Activated naive CD8-positive, alpha-beta T cell treated with anti-CD3 and anti-CD28 coated beads for 36 hours (primary cell): ENCODE measurements around the gene SDK1. TPM values are rescaled to one million over a fixed set of nuclear protein-coding genes. Genes with fewer than 3 reads are reported as not detected.
"Not testable (repeated sequence)": the region's sequence is repeated elsewhere in the genome, so short reads cannot be mapped to it uniquely, and the experiment has no call there.

Source experiments
- DNase-seq: peaks from one replicate; pipeline ENCODE4 v3.0.0; 2021
- H3K27ac Mint-ChIP-seq: one replicate; pipeline ENCODE4 v1.8.0; 2022; ENCODE audit warnings: mild to moderate bottlenecking, moderate library complexity, mixed read lengths
- H3K27me3 Mint-ChIP-seq: one replicate; pipeline ENCODE4 v1.8.0; 2022; ENCODE audit warnings: mild to moderate bottlenecking, mixed read lengths
- H3K36me3 Mint-ChIP-seq: one replicate; pipeline ENCODE4 v1.8.0; 2021; ENCODE audit warnings: mild to moderate bottlenecking, mixed read lengths
- H3K4me1 Mint-ChIP-seq: one replicate; pipeline ENCODE4 v1.8.0; 2021; ENCODE audit warnings: mixed read lengths
- H3K4me3 Mint-ChIP-seq: one replicate; pipeline ENCODE4 v1.8.0; 2022; ENCODE audit warnings: mild to moderate bottlenecking, moderate library complexity, mixed read lengths
- H3K9me3 Mint-ChIP-seq: one replicate; pipeline ENCODE4 v1.8.0; 2022; ENCODE audit warnings: mixed read lengths
- total RNA-seq, 2 experiments: library from RNA; stranded (reverse); gene quantifications; one replicate each; pipeline ENCODE4 v1.2.3, GENCODE V29; 2021

SDK1 gene
- total RNA-seq, 2 experiments from 2014 or later, result 0.49 to 0.54 TPM

DNA sequence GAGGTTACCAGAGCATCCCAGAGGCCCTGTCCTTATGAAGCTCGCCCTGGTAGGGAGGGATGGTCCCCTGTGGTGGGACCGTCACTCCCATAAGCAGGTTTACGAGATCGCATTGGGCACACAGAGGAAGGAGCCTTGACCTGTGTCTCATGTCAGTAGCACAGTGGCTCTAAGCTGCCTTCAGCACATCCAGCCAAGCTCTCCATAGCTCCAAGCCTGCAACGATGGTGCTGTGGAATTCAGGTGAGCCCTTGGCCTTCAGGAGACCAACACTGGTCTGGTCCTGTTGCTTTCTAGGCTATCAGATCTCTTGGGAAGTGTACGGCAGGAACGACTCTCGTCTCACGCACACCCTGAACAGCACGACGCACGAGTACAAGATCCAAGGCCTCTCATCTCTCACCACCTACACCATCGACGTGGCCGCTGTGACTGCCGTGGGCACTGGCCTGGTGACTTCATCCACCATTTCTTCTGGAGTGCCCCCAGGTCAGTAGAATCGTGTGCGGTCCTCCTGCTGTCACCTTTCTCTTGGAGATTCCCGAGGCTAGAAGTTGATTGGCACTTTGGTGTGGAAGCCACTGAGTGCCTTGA lies 775.7 kb downstream of the SDK1 start:
- H3K9me3 Mint-ChIP-seq, result no peaks in the 10 kb centered on the region
- no peak for DNase-seq
- no peaks in the 10 kb centered on the region for H3K4me1 Mint-ChIP-seq

GRCh38 chr7:4077980-4078379 lies 776.9 kb downstream of the SDK1 start:
- H3K4me3 Mint-ChIP-seq, result no peak overlapping the region
- H3K27me3 Mint-ChIP-seq, result no peaks in the 10 kb centered on the region
- H3K9me3 Mint-ChIP-seq, result no peaks in the 10 kb centered on the region
- H3K36me3 Mint-ChIP-seq, result no peaks in the 10 kb centered on the region
- H3K27ac Mint-ChIP-seq, result no peak overlapping the region
- no peak for DNase-seq
- no peaks in the 10 kb centered on the region for H3K4me1 Mint-ChIP-seq

More for the DNA sequence above, 775.7 kb downstream of the SDK1 start:
- no peaks in the 10 kb centered on the region for H3K27me3 Mint-ChIP-seq
- H3K4me3 Mint-ChIP-seq, result no peak overlapping the region
- H3K27ac Mint-ChIP-seq, result no peak overlapping the region
- H3K36me3 Mint-ChIP-seq, result no peaks in the 10 kb centered on the region

DNA sequence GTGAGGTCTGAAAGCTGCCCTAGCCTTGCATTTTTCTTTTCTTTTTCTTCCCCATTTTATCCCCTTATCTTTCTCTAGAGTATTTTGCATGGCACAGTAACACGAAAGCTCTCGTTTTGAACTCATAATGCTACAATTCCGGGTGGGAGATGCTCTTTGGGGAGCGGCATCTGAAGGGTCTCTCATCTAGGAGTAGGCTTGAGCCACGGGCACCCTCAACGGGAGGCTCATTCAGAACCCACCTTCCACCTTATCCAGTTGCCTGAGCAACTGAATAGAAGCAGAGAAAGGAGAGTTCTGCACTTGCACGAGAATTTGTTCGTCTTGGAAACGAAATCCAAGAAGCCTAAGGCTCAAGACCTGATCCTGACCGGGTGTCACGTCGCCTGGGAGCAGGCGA lies 777.5 kb downstream of the SDK1 start:
- H3K9me3 Mint-ChIP-seq, result no peaks in the 10 kb centered on the region
- H3K36me3 Mint-ChIP-seq, result no peaks in the 10 kb centered on the region
- no peaks in the 10 kb centered on the region for H3K27me3 Mint-ChIP-seq
- DNase-seq, result no peak
- H3K4me3 Mint-ChIP-seq, result no peak overlapping the region
- H3K4me1 Mint-ChIP-seq, result no peaks in the 10 kb centered on the region
- no peak overlapping the region for H3K27ac Mint-ChIP-seq

DNA sequence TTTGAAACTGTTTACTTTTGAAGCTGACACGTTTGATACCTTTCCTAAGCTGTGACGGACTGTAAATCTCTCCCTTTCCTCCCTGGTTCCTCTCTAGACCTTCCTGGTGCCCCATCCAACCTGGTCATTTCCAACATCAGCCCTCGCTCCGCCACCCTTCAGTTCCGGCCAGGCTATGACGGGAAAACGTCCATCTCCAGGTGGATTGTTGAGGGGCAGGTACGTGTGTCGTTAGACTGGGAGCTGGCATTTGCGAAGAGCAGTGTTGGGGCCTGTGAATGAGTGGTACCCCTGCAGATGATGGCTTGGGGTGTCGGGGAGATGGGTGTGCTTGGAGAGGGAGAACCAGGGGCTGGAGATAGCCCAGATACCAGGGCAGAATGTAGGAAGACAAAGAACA lies 778.3 kb downstream of the SDK1 start:
- DNase-seq, result no peak
- no peak overlapping the region for H3K27ac Mint-ChIP-seq
- H3K9me3 Mint-ChIP-seq, result no peaks in the 10 kb centered on the region
- no peaks in the 10 kb centered on the region for H3K4me1 Mint-ChIP-seq
- no peaks in the 10 kb centered on the region for H3K36me3 Mint-ChIP-seq
- H3K4me3 Mint-ChIP-seq, result no peak overlapping the region
- no peaks in the 10 kb centered on the region for H3K27me3 Mint-ChIP-seq

GRCh38 chr7:4079956-4080355 lies 778.9 kb downstream of the SDK1 start:
- Mint-ChIP-seq H3K27ac (no peak overlapping the region), H3K4me3 (no peak overlapping the region), H3K27me3 (no peaks in the 10 kb centered on the region), H3K4me1 (no peaks in the 10 kb centered on the region), H3K9me3 (no peaks in the 10 kb centered on the region), H3K36me3 (no peaks in the 10 kb centered on the region)
- DNase-seq, result no peak

GRCh38 chr7:4080954-4081353 lies 779.9 kb downstream of the SDK1 start:
- DNase-seq, result no peak
- Mint-ChIP-seq H3K27ac (no peak overlapping the region), H3K27me3 (no peaks in the 10 kb centered on the region), H3K9me3 (no peaks in the 10 kb centered on the region), H3K36me3 (no peaks in the 10 kb centered on the region), H3K4me3 (no peak overlapping the region), H3K4me1 (peaks cover 2% of the 10 kb centered on the region)

- no peaks in the 10 kb centered on the region for H3K27me3 Mint-ChIP-seq
These were observed 782.5 kb downstream of the SDK1 start for GRCh38 chr7:4083513-4083912.

GRCh38 chr7:4084271-4084670 lies 783.2 kb downstream of the SDK1 start:
- Mint-ChIP-seq H3K27ac (no peak overlapping the region), H3K9me3 (no peaks in the 10 kb centered on the region), H3K27me3 (no peaks in the 10 kb centered on the region), H3K4me1 (peaks cover 7% of the 10 kb centered on the region), H3K36me3 (peaks cover 1% of the 10 kb centered on the region), H3K4me3 (no peak overlapping the region)
- DNase-seq, result no peak

More at GRCh38 chr7:4083513-4083912, 782.5 kb downstream of the SDK1 start:
- Mint-ChIP-seq H3K36me3 (peaks cover 1% of the 10 kb centered on the region), H3K9me3 (no peaks in the 10 kb centered on the region), H3K4me3 (no peak overlapping the region), H3K4me1 (peaks cover 7% of the 10 kb centered on the region), H3K27ac (no peak overlapping the region)
- DNase-seq, result no peak

GRCh38 chr7:4085937-4086691 lies 785.1 kb downstream of the SDK1 start:
- no peak for DNase-seq
- no peaks in the 10 kb centered on the region for H3K27me3 Mint-ChIP-seq
- H3K4me1 Mint-ChIP-seq, result peaks cover 7% of the 10 kb centered on the region
- H3K36me3 Mint-ChIP-seq, result peaks cover 1% of the 10 kb centered on the region
- no peak overlapping the region for H3K27ac Mint-ChIP-seq
- peaks cover 2% of the 10 kb centered on the region for H3K9me3 Mint-ChIP-seq
- no peak overlapping the region for H3K4me3 Mint-ChIP-seq

DNA sequence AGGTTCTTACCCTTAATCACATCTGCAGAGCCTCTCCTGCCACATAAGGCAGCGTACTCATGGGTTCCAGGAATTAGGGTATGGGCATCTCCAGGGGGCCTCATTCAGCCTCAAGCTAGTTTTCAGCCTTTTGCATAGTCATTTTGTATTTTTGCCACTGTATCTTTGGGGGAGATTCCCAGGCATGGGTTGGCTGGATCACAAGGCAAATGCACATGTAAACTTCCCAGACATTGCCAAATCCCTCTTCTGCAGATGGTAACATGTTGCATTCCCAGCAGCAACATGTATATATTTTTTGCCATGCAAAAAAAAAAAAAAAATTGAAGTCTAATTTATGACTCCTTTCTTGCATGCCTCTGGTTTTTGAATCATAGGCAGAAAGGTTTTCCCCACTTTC lies 785.7 kb downstream of the SDK1 start:
- no peak for DNase-seq
- H3K27me3 Mint-ChIP-seq, result no peaks in the 10 kb centered on the region
- peaks cover 7% of the 10 kb centered on the region for H3K4me1 Mint-ChIP-seq
- no peak overlapping the region for H3K4me3 Mint-ChIP-seq
- H3K36me3 Mint-ChIP-seq, result peaks cover 1% of the 10 kb centered on the region
- H3K27ac Mint-ChIP-seq, result no peak overlapping the region
- H3K9me3 Mint-ChIP-seq, result peaks cover 2% of the 10 kb centered on the region

GRCh38 chr7:4091767-4092166 lies 790.7 kb downstream of the SDK1 start:
- H3K36me3 Mint-ChIP-seq, result no peaks in the 10 kb centered on the region
- DNase-seq, result no peak
- no peak overlapping the region for H3K27ac Mint-ChIP-seq
- H3K4me3 Mint-ChIP-seq, result no peak overlapping the region
- H3K9me3 Mint-ChIP-seq, result peaks cover 2% of the 10 kb centered on the region
- H3K4me1 Mint-ChIP-seq, result peaks cover 5% of the 10 kb centered on the region
- H3K27me3 Mint-ChIP-seq, result no peaks in the 10 kb centered on the region

DNA sequence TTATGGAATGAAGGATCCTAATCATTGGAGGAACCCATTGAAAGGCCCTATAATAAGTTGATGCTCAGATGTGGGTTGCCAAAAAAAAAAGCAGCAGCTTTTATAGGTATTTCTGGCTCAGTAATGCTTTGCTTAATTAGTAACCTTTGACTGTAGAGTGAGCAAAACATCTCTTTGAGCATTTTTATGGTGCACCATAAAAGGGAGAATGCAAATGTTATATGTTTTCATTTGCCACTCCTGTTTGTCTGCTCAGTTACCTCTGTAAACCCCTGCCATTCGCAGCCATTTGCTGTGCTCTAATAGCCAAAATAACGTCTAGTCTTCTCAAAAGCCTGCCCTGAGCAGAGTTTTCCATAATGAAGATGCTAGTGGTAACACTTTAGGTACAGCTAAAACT lies 792.0 kb downstream of the SDK1 start:
- H3K4me1 Mint-ChIP-seq, result peaks cover 16% of the 10 kb centered on the region
- H3K36me3 Mint-ChIP-seq, result no peaks in the 10 kb centered on the region
- no peak overlapping the region for H3K27ac Mint-ChIP-seq
- DNase-seq, result no peak
- peaks cover 2% of the 10 kb centered on the region for H3K9me3 Mint-ChIP-seq
- no peak overlapping the region for H3K4me3 Mint-ChIP-seq
- H3K27me3 Mint-ChIP-seq, result no peaks in the 10 kb centered on the region

GRCh38 chr7:4093483-4093882 lies 792.4 kb downstream of the SDK1 start:
- peaks cover 17% of the 10 kb centered on the region for H3K4me1 Mint-ChIP-seq
- no peaks in the 10 kb centered on the region for H3K36me3 Mint-ChIP-seq
- peaks cover 2% of the 10 kb centered on the region for H3K9me3 Mint-ChIP-seq
- no peak for DNase-seq
- no peaks in the 10 kb centered on the region for H3K27me3 Mint-ChIP-seq
- no peak overlapping the region for H3K27ac Mint-ChIP-seq
- H3K4me3 Mint-ChIP-seq, result no peak overlapping the region

DNA sequence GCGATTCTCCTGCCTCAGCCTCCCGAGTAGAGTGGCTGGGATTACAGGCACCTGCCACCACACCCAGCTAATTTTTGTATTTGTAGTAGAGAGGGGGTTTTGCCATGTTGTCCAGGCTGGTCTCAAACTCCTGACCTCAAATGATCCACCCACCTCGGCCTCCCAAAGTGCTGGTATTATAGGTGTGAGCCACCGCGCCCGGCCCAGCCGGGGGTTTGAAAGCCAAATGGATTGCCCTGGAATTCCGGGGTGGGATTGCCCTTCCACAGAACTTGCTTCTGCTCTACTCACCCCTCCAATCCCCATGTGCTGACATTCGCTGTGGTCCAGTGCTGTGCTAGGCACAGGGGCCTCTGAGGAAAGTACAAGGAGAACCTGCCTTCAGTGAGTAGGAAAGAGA lies 793.1 kb downstream of the SDK1 start:
- H3K4me1 Mint-ChIP-seq, result peaks cover 17% of the 10 kb centered on the region
- not testable (repeated sequence) for H3K9me3 Mint-ChIP-seq, H3K27ac Mint-ChIP-seq, H3K36me3 Mint-ChIP-seq, H3K27me3 Mint-ChIP-seq, H3K4me3 Mint-ChIP-seq, DNase-seq

DNA sequence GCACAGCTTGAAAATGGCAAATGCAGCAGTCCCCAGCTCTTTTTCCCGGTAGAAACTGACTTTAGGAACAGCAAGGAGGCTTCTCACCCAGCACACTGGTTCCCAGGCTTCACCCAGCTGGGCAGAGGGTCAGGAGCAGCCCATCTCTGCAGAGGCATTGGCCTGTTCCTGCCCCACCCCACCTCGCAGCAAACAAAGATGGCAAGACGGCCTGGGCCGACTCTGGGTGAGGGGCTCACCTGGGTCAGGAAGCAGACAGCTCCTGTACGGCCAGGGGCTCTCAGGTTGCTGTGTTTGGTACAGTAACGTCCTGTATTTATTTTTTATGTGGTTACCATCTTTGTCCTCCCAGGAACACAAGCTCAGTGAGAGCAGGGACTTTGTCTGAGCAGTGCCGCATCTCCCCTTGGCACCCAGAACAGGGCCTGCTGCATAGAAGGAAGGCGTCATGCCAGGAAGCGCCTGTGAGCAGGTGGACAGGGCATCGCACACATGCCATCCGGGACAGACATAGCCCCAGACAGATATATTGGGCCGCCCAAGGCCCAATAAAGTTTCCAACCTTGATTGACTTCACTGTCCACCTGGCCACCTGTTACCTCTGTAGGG lies 796.1 kb downstream of the SDK1 start:
- no peaks in the 10 kb centered on the region for H3K36me3 Mint-ChIP-seq
- no peak overlapping the region for H3K27ac Mint-ChIP-seq
- no peak for DNase-seq
- peaks cover 17% of the 10 kb centered on the region for H3K4me1 Mint-ChIP-seq
- no peaks in the 10 kb centered on the region for H3K9me3 Mint-ChIP-seq
- no peaks in the 10 kb centered on the region for H3K27me3 Mint-ChIP-seq
- H3K4me3 Mint-ChIP-seq, result no peak overlapping the region

DNA sequence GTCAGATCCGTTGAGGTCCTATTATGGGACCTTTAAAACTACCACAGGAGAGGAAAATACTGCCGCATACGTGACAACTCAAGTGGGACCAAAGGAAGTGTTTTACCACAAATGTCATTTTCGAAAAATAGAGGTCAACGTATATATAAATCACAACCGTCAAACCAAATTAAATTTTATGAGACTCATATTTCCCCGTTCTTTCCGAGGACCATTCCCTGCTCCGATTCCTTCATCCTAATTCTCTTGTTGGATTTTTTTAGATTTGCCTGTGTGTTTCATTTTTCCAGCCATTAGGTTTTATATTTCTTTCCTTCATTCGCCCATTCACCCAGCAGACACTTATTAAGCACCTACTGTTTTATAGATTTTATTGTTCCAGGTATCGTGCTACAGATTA lies 797.1 kb downstream of the SDK1 start:
- Mint-ChIP-seq H3K36me3 (no peaks in the 10 kb centered on the region), H3K27me3 (no peaks in the 10 kb centered on the region), H3K4me1 (peaks cover 17% of the 10 kb centered on the region), H3K9me3 (no peaks in the 10 kb centered on the region), H3K27ac (no peak overlapping the region), H3K4me3 (no peak overlapping the region)
- no peak for DNase-seq
